ENCODE results near the gene LPIN1. TPM values are rescaled to one million over a fixed set of nuclear protein-coding genes. Genes with fewer than 3 reads are reported as not detected.
"Not testable (repeated sequence)": the region's sequence is repeated elsewhere in the genome, so short reads cannot be mapped to it uniquely, and the experiment has no call there.

The LPIN1 gene
- total RNA-seq, 1 experiment from 2014 or later, result 19.4 TPM

- no peaks in the 10 kb centered on the region for H3K4me1 ChIP-seq (replicated peaks)
- DNase-seq (ENCODE audit: low read depth in 1 of 2, low spot score in 2 of 2), result no peak
- H3K27ac ChIP-seq, result no peak overlapping the region
- H3K27me3 ChIP-seq (replicated peaks), result no peaks in the 10 kb centered on the region
- H3K9me3 ChIP-seq (replicated peaks), result peaks cover 3% of the 10 kb centered on the region
- H3K4me3 ChIP-seq, result no peak overlapping the region
- no peaks in the 10 kb centered on the region for H3K36me3 ChIP-seq
Observed at GRCh38 chr2:11853197-11853588, 106.8 kb downstream of the LPIN1 start.

GRCh38 chr2:11855064-11855760 lies 108.8 kb downstream of the LPIN1 start:
- no peaks in the 10 kb centered on the region for H3K4me1 ChIP-seq (replicated peaks)
- H3K9me3 ChIP-seq (replicated peaks), result peaks cover 5% of the 10 kb centered on the region; the same call in 1 of the 2 replicates
- no peak for DNase-seq (ENCODE audit: low read depth in 1 of 2, low spot score in 2 of 2)

GRCh38 chr2:11856095-11856494 lies 109.7 kb downstream of the LPIN1 start:
- Histone ChIP-seq H3K4me1 (replicated peaks) (no peaks in the 10 kb centered on the region), H3K27ac (no peak overlapping the region), H3K4me3 (no peak overlapping the region), H3K36me3 (no peaks in the 10 kb centered on the region), H3K27me3 (replicated peaks) (no peaks in the 10 kb centered on the region), H3K9me3 (replicated peaks) (peaks cover 5% of the 10 kb centered on the region; the same call in 1 of the 2 replicates)
- DNase-seq (ENCODE audit: low read depth in 1 of 2, low spot score in 2 of 2), result no peak

More at GRCh38 chr2:11855064-11855760, 108.8 kb downstream of the LPIN1 start:
- H3K27me3 ChIP-seq (replicated peaks), result no peaks in the 10 kb centered on the region
- no peak overlapping the region for H3K4me3 ChIP-seq
- H3K27ac ChIP-seq, result no peak overlapping the region
- H3K36me3 ChIP-seq, result no peaks in the 10 kb centered on the region

GRCh38 chr2:11858883-11859282 lies 112.5 kb downstream of the LPIN1 start:
- H3K4me3 ChIP-seq, result no peak overlapping the region
- peaks cover 5% of the 10 kb centered on the region; the same call in 1 of the 2 replicates for H3K9me3 ChIP-seq (replicated peaks)
- peak in 1 of 2 experiments; percentile 16 for DNase-seq (ENCODE audit: low read depth in 1 of 2, low spot score in 2 of 2)
- H3K27ac ChIP-seq, result no peak overlapping the region
- peaks cover 4% of the 10 kb centered on the region for H3K4me1 ChIP-seq (replicated peaks)
- no peaks in the 10 kb centered on the region for H3K36me3 ChIP-seq
- no peaks in the 10 kb centered on the region for H3K27me3 ChIP-seq (replicated peaks)

- not testable (repeated sequence) for H3K4me3 ChIP-seq; H3K27me3 ChIP-seq (replicated peaks); H3K36me3 ChIP-seq; H3K27ac ChIP-seq; H3K9me3 ChIP-seq (replicated peaks)
- peaks cover 12% of the 10 kb centered on the region for H3K4me1 ChIP-seq (replicated peaks)
- peak in 1 of 2 experiments; percentile 8 for DNase-seq (ENCODE audit: low read depth in 1 of 2, low spot score in 2 of 2)
Observed at GRCh38 chr2:11859975-11860374, 113.5 kb downstream of the LPIN1 start.

- no peak overlapping the region for H3K4me3 ChIP-seq
- no peak overlapping the region for H3K27ac ChIP-seq
- DNase-seq (ENCODE audit: low read depth in 1 of 2, low spot score in 2 of 2), result no peak
- H3K27me3 ChIP-seq (replicated peaks), result no peaks in the 10 kb centered on the region
- no peaks in the 10 kb centered on the region for H3K36me3 ChIP-seq
- H3K9me3 ChIP-seq (replicated peaks), result peaks cover 5% of the 10 kb centered on the region; the same call in 1 of the 2 replicates
- H3K4me1 ChIP-seq (replicated peaks), result peaks cover 12% of the 10 kb centered on the region
Observed at GRCh38 chr2:11861044-11861443, 114.6 kb downstream of the LPIN1 start.

- no peaks in the 10 kb centered on the region for H3K36me3 ChIP-seq
- H3K4me3 ChIP-seq, result no peak overlapping the region
- no peak for DNase-seq (ENCODE audit: low read depth in 1 of 2, low spot score in 2 of 2)
Observed at GRCh38 chr2:11862049-11862448, 115.6 kb downstream of the LPIN1 start.

GRCh38 chr2:11863103-11863502 lies 116.7 kb downstream of the LPIN1 start:
- H3K4me1 ChIP-seq (replicated peaks), result peaks cover 12% of the 10 kb centered on the region
- no peaks in the 10 kb centered on the region for H3K27me3 ChIP-seq (replicated peaks)
- no peaks in the 10 kb centered on the region for H3K36me3 ChIP-seq
- peaks cover 5% of the 10 kb centered on the region; the same call in 1 of the 2 replicates for H3K9me3 ChIP-seq (replicated peaks)
- H3K27ac ChIP-seq, result no peak overlapping the region
- no peak for DNase-seq (ENCODE audit: low read depth in 1 of 2, low spot score in 2 of 2)
- H3K4me3 ChIP-seq, result no peak overlapping the region

More at GRCh38 chr2:11862049-11862448, 115.6 kb downstream of the LPIN1 start:
- Histone ChIP-seq H3K27me3 (replicated peaks) (no peaks in the 10 kb centered on the region), H3K9me3 (replicated peaks) (peaks cover 5% of the 10 kb centered on the region; the same call in 1 of the 2 replicates), H3K4me1 (replicated peaks) (peaks cover 12% of the 10 kb centered on the region), H3K27ac (no peak overlapping the region)

GRCh38 chr2:11863513-11864328 lies 117.3 kb downstream of the LPIN1 start:
- peak; percentile 94 to 96 for DNase-seq (ENCODE audit: low read depth in 1 of 2, low spot score in 2 of 2)
- no peaks in the 10 kb centered on the region for H3K36me3 ChIP-seq
- H3K27me3 ChIP-seq (replicated peaks), result no peaks in the 10 kb centered on the region
- H3K9me3 ChIP-seq (replicated peaks), result peaks cover 2% of the 10 kb centered on the region; the same call in 1 of the 2 replicates
- peaks cover 12% of the 10 kb centered on the region for H3K4me1 ChIP-seq (replicated peaks)
- H3K4me3 ChIP-seq, result no peak overlapping the region
- peak overlapping the region; percentile 43 for H3K27ac ChIP-seq

GRCh38 chr2:11864724-11865123 lies 118.3 kb downstream of the LPIN1 start:
- DNase-seq (ENCODE audit: low read depth in 1 of 2, low spot score in 2 of 2), result no peak
- Histone ChIP-seq H3K4me3 (no peak overlapping the region), H3K27ac (no peak overlapping the region), H3K9me3 (replicated peaks) (no peaks in the 10 kb centered on the region), H3K36me3 (no peaks in the 10 kb centered on the region), H3K4me1 (replicated peaks) (peaks cover 12% of the 10 kb centered on the region), H3K27me3 (replicated peaks) (no peaks in the 10 kb centered on the region)

- Histone ChIP-seq H3K9me3 (replicated peaks) (no peaks in the 10 kb centered on the region), H3K4me3 (no peak overlapping the region), H3K36me3 (no peaks in the 10 kb centered on the region), H3K27me3 (replicated peaks) (no peaks in the 10 kb centered on the region), H3K27ac (no peak overlapping the region), H3K4me1 (replicated peaks) (peaks cover 12% of the 10 kb centered on the region)
- DNase-seq (ENCODE audit: low read depth in 1 of 2, low spot score in 2 of 2), result no peak
Observed at GRCh38 chr2:11865378-11865777, 118.9 kb downstream of the LPIN1 start.

- Histone ChIP-seq H3K36me3 (no peaks in the 10 kb centered on the region), H3K4me3 (no peak overlapping the region), H3K4me1 (replicated peaks) (peaks cover 12% of the 10 kb centered on the region), H3K27ac (no peak overlapping the region), H3K9me3 (replicated peaks) (no peaks in the 10 kb centered on the region), H3K27me3 (replicated peaks) (no peaks in the 10 kb centered on the region)
- DNase-seq (ENCODE audit: low read depth in 1 of 2, low spot score in 2 of 2), result no peak
Observed at GRCh38 chr2:11865805-11866204, 119.4 kb downstream of the LPIN1 start.

GRCh38 chr2:11866358-11867335 lies 120.2 kb downstream of the LPIN1 start:
- Histone ChIP-seq H3K36me3 (no peaks in the 10 kb centered on the region), H3K27ac (no peak overlapping the region), H3K4me3 (no peak overlapping the region), H3K4me1 (replicated peaks) (peaks cover 12% of the 10 kb centered on the region), H3K27me3 (replicated peaks) (no peaks in the 10 kb centered on the region), H3K9me3 (replicated peaks) (no peaks in the 10 kb centered on the region)
- DNase-seq (ENCODE audit: low read depth in 1 of 2, low spot score in 2 of 2), result no peak
